Middle frontal gyrus (tissue), 1 donor: ENCODE measurements around the gene CDH23.

Experiments used
- DNase-seq: peaks from one replicate; pipeline ENCODE4 v3.0.0-alpha.2; 2015; ENCODE audit warnings: low spot score; ENCODE audit errors: extremely low spot score

The CDH23 gene

GRCh38 chr10:71483885-71484751, 87.4 kb downstream of the CDH23 start:
- DNase-seq = no peak

GRCh38 chr10:71486484-71487114, 89.9 kb downstream of the CDH23 start:
- no peak for DNase-seq

GRCh38 chr10:71487726-71488125, 91.0 kb downstream of the CDH23 start:
- no peak for DNase-seq

GRCh38 chr10:71489077-71489476, 92.4 kb downstream of the CDH23 start:
- no peak for DNase-seq

GRCh38 chr10:71492872-71493271, 96.2 kb downstream of the CDH23 start:
- no peak for DNase-seq

GRCh38 chr10:71493741-71494140, 97.0 kb downstream of the CDH23 start:
- no peak for DNase-seq

- DNase-seq = no peak
Measured at GRCh38 chr10:71494476-71494875, 97.8 kb downstream of the CDH23 start.

GRCh38 chr10:71494980-71495381, 98.3 kb downstream of the CDH23 start:
- DNase-seq = no peak

- DNase-seq = no peak
Measured at GRCh38 chr10:71496927-71497762, 100.4 kb downstream of the CDH23 start.

- DNase-seq = no peak
Measured at GRCh38 chr10:71497763-71498326, 101.1 kb downstream of the CDH23 start.

GRCh38 chr10:71501402-71501801, 104.7 kb downstream of the CDH23 start:
- DNase-seq = no peak

GRCh38 chr10:71502190-71502589, 105.5 kb downstream of the CDH23 start:
- DNase-seq = no peak

- no peak for DNase-seq
Measured at GRCh38 chr10:71502851-71503250, 106.1 kb downstream of the CDH23 start.

GRCh38 chr10:71504168-71504567, 107.4 kb downstream of the CDH23 start:
- DNase-seq = no peak

- no peak for DNase-seq
Measured at GRCh38 chr10:71504570-71504969, 107.8 kb downstream of the CDH23 start.

- no peak for DNase-seq
Measured at GRCh38 chr10:71505862-71506261, 109.1 kb downstream of the CDH23 start.

- no peak for DNase-seq
Measured at GRCh38 chr10:71509444-71509843, 112.7 kb downstream of the CDH23 start.

- no peak for DNase-seq
Measured at GRCh38 chr10:71511206-71511605, 114.5 kb downstream of the CDH23 start.

GRCh38 chr10:71512312-71512711, 115.6 kb downstream of the CDH23 start:
- DNase-seq = no peak

GRCh38 chr10:71512761-71513539, 116.2 kb downstream of the CDH23 start:
- DNase-seq = no peak

GRCh38 chr10:71513540-71513853, 116.8 kb downstream of the CDH23 start:
- DNase-seq = no peak
